Calu3 (cell line): ENCODE data around the gene ZFP42. TPM values are rescaled to one million over a fixed set of nuclear protein-coding genes. Genes with fewer than 3 reads are reported as not detected.

ENCODE experiments used
- BruUV-seq: library from RNA; stranded (reverse); fragments of 400-500 nt; replicated peaks from 2 replicates; lab custom pipeline; 2021; lab: Mats Ljungman, UMichigan
- CTCF ChIA-PET: fragments of 300-600 bp; sonication (Branson Sonifier 250); formaldehyde crosslinking; loops from one replicate; lab custom pipeline; 2022; ENCODE audit warnings: antibody characterized with exemption; lab: Charles Lee
- DNase-seq: peaks from one replicate; pipeline ENCODE4 v3.0.0; 2022
- H3K27ac Mint-ChIP-seq: one replicate; pipeline ENCODE4 v1.8.0; 2022; ENCODE audit warnings: mixed read lengths; ENCODE audit not compliant: unreplicated experiment
- H3K27me3 Mint-ChIP-seq: one replicate; pipeline ENCODE4 v1.8.0; 2022; ENCODE audit warnings: mixed read lengths; ENCODE audit not compliant: unreplicated experiment
- H3K36me3 Mint-ChIP-seq: one replicate; pipeline ENCODE4 v1.8.0; 2022; ENCODE audit warnings: mild to moderate bottlenecking, moderate library complexity, mixed read lengths; ENCODE audit not compliant: insufficient read depth, unreplicated experiment
- H3K4me1 Mint-ChIP-seq: one replicate; pipeline ENCODE4 v1.8.0; 2022; ENCODE audit warnings: mild to moderate bottlenecking, low read depth, mixed read lengths; ENCODE audit not compliant: unreplicated experiment
- H3K4me3 Mint-ChIP-seq: one replicate; pipeline ENCODE4 v1.8.0; 2022; ENCODE audit warnings: mild to moderate bottlenecking, low read depth, moderate library complexity, mixed read lengths; ENCODE audit not compliant: unreplicated experiment
- H3K9me3 Mint-ChIP-seq: one replicate; pipeline ENCODE4 v1.8.0; 2022; ENCODE audit warnings: low read depth, mixed read lengths; ENCODE audit not compliant: unreplicated experiment
- intact Hi-C: fragments of 100-400 bp; cut with micrococcal nuclease; formaldehyde crosslinking; loops from one replicate; pipeline ENCODE4 v1.10.0; 2022; ENCODE audit not compliant: unreplicated experiment
- total RNA-seq: library from RNA; stranded (reverse); gene quantifications from 2 replicates; pipeline ENCODE4 v1.2.3, GENCODE V29; 2022
- TF ChIP-seq, protein P1 (sequence below): fragments of 200-600 bp; IDR thresholded peaks from one replicate; pipeline ENCODE4 v1.8.0; 2022; ENCODE audit warnings: antibody characterized with exemption; ENCODE audit not compliant: unreplicated experiment

The ZFP42 gene
- total RNA-seq, 1 experiment from 2014 or later = not detected

DNA sequence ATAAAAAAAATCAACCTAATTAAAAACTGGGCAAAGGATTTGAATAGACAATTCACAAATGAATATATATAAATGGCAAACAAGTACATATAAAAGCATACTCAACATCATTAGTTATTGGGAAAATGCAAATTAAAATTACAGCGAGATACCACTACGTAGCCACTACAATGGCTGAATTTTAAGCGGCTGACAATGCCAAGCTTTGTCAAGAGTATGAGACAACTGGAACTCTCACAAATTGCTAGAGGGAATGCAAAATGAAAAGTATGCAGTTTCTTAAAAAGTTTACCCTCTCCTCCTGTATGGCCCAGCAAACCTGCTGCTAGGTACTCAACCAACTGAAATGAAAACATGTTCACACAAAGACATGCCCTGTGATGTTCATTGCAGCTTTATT, 34.8 kb downstream of the ZFP42 start:
- Mint-ChIP-seq H3K4me3 (no peak overlapping the region), H3K9me3 (no peaks in the 10 kb centered on the region), H3K27me3 (no peaks in the 10 kb centered on the region), H3K27ac (no peak overlapping the region), H3K36me3 (no peaks in the 10 kb centered on the region), H3K4me1 (no peaks in the 10 kb centered on the region)
- TF ChIP-seq, protein P1, sequence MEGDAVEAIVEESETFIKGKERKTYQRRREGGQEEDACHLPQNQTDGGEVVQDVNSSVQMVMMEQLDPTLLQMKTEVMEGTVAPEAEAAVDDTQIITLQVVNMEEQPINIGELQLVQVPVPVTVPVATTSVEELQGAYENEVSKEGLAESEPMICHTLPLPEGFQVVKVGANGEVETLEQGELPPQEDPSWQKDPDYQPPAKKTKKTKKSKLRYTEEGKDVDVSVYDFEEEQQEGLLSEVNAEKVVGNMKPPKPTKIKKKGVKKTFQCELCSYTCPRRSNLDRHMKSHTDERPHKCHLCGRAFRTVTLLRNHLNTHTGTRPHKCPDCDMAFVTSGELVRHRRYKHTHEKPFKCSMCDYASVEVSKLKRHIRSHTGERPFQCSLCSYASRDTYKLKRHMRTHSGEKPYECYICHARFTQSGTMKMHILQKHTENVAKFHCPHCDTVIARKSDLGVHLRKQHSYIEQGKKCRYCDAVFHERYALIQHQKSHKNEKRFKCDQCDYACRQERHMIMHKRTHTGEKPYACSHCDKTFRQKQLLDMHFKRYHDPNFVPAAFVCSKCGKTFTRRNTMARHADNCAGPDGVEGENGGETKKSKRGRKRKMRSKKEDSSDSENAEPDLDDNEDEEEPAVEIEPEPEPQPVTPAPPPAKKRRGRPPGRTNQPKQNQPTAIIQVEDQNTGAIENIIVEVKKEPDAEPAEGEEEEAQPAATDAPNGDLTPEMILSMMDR = no peak
- CTCF ChIA-PET = no interaction called here
- BruUV-seq = no TSS peak
- no peak for DNase-seq
- intact Hi-C loops = no loop called here

DNA sequence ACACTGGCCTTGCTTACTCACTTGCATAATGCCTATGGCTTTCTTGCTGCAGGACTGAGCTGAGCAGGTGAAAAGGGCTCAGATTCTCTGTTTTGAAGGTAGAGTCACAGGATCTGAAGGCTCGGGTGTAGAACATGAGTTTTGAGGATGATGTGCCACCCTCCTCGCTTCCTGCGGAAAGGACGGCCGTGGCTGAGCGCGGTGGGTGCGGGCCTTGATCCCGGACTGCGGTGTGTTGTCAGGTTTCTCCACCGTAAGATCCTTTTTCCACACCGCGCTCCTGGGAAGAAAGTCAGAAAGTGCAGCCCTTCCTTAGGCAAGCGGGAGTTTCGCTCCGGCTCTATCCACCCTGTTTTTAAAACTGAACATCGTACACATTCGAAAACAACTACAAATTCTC, 36.2 kb downstream of the ZFP42 start:
- TF ChIP-seq, protein P1 = no peak
- no peak for DNase-seq
- CTCF ChIA-PET = no interaction called here
- H3K9me3 Mint-ChIP-seq = no peaks in the 10 kb centered on the region
- BruUV-seq = no TSS peak
- H3K27ac Mint-ChIP-seq = no peak overlapping the region
- H3K36me3 Mint-ChIP-seq = no peaks in the 10 kb centered on the region
- H3K4me1 Mint-ChIP-seq = no peaks in the 10 kb centered on the region
- intact Hi-C loops = no loop called here
- H3K27me3 Mint-ChIP-seq = no peaks in the 10 kb centered on the region
- no peak overlapping the region for H3K4me3 Mint-ChIP-seq

- CTCF ChIA-PET = no interaction called here
- Mint-ChIP-seq H3K4me3 (no peak overlapping the region), H3K27ac (no peak overlapping the region), H3K4me1 (no peaks in the 10 kb centered on the region), H3K9me3 (no peaks in the 10 kb centered on the region), H3K36me3 (no peaks in the 10 kb centered on the region), H3K27me3 (no peaks in the 10 kb centered on the region)
- DNase-seq = no peak
- TF ChIP-seq, protein P1 = no peak
- BruUV-seq = no TSS peak
- intact Hi-C loops = no loop called here
These were observed 36.6 kb downstream of the ZFP42 start for GRCh38 chr4:188032170-188032569.

DNA sequence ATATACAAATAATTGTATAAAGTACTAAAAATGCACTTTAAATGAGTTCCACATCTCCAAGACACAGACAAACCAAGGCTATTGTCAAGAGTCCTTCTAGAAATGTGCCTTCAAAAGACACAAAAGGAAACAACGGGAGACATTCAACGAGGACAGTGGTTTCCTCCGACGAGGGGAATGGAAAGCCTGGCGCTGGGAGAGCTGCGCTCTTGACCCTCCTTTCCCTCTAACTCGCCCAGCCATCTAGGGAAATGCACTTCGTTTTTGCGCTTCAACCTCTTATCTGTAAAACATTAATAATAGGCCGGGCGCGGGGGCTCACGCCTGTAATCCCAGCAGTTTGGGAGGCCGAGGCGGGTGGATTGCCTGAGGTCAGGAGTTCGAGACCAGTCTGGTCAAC, 37.0 kb downstream of the ZFP42 start:
- H3K4me1 Mint-ChIP-seq = no peaks in the 10 kb centered on the region
- H3K9me3 Mint-ChIP-seq = no peaks in the 10 kb centered on the region
- intact Hi-C loops = no loop called here
- no peaks in the 10 kb centered on the region for H3K36me3 Mint-ChIP-seq
- CTCF ChIA-PET = no interaction called here
- no peak for DNase-seq
- TF ChIP-seq, protein P1 = no peak
- H3K27ac Mint-ChIP-seq = no peak overlapping the region
- H3K27me3 Mint-ChIP-seq = no peaks in the 10 kb centered on the region
- no TSS peak for BruUV-seq
- no peak overlapping the region for H3K4me3 Mint-ChIP-seq
